Muscle layer of colon (tissue), 2 donors: Measurements from ENCODE around the gene KRT5.

ENCODE experiments used
- H3K27ac ChIP-seq: one replicate; pipeline ENCODE4 v1.7.0; 2013; ENCODE audit warnings: low read depth, mild to moderate bottlenecking, low read length, moderate library complexity
- H3K27me3 ChIP-seq, 2 donors: one replicate each; pipeline ENCODE4 v1.7.0; 2013; ENCODE audit warnings: low read length in 2 of 2, mild to moderate bottlenecking in 2 of 2; ENCODE audit not compliant: insufficient read depth in 2 of 2, control insufficient read depth in 1 of 2
- H3K36me3 ChIP-seq: one replicate; pipeline ENCODE4 v1.7.0; 2013; ENCODE audit warnings: mild to moderate bottlenecking, low read length; ENCODE audit not compliant: insufficient read depth
- H3K4me1 ChIP-seq: one replicate; pipeline ENCODE4 v1.7.0; 2013; ENCODE audit warnings: mild to moderate bottlenecking, low read length; ENCODE audit not compliant: insufficient read depth
- H3K4me3 ChIP-seq, 2 donors: one replicate each; pipeline ENCODE4 v1.7.0; 2013; ENCODE audit warnings: low read length in 2 of 2, low read depth in 1 of 2, mild to moderate bottlenecking in 1 of 2, moderate library complexity in 1 of 2
- H3K9ac ChIP-seq: one replicate; pipeline ENCODE4 v1.7.0; 2013; ENCODE audit warnings: low read length
- H3K9me3 ChIP-seq: one replicate; pipeline ENCODE4 v1.7.0; 2013; ENCODE audit warnings: mild to moderate bottlenecking, low read length
- donor health status: abdominal sarcoma.
- donor health status: Adenocarcinoma of cecum.

Gene KRT5

DNA sequence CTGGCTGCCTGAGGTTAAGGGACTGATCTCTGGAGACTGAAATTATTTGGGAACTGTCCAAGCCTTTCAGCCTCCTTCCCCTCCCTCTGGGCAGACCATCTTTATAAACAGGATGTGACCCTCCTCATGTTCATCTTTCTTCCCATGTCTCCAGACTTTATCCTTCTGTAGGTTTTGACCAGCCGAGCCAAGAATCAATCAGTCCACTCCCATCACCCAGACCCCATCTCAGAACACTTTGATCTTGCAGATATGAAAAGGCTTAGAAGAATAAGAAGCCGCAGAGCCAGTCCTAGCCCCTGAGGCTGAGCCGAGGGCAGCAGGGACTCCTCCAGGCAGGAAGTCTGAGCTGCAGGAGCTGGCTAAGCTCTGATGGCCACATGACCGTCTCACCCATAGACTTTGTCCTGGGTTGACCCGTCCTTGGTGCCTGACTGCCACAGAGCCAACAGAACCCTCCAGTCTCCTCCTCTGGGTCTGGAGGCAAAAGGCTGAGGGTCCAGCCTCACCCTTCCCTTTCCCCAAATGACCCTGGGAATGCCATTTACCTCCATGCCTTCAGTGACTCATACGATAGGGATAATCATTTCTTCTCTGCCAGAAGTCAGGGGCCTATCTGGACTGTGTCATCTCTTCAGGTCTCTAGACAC lies 31.1 kb upstream of the KRT5 start:
- Histone ChIP-seq H3K4me1 (no peaks in the 10 kb centered on the region), H3K27me3 (no peaks in the 10 kb centered on the region), H3K4me3 (no peak overlapping the region), H3K9ac (no peak overlapping the region), H3K36me3 (no peaks in the 10 kb centered on the region), H3K9me3 (no peaks in the 10 kb centered on the region), H3K27ac (no peak overlapping the region)

DNA sequence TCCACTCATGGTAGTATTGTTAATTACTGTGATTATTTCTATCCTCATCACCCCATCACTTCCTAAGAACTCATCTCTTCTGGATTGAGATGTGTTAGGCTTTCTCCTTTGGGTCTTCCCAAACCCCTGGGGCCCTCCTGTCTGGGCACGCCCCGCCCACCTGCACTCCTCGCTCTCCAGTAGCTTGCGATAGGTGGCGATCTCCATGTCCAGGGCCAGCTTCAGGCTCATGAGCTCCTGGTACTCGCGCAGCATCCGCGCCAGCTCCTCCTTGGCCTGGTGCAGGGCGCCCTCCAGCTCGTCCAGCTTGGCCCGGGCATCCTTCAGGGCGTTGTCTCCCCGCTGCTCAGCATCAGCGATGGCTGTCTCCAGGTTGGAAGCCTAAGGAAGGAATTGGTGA lies 25.9 kb upstream of the KRT5 start:
- H3K9ac ChIP-seq, result no peak overlapping the region
- H3K9me3 ChIP-seq, result no peaks in the 10 kb centered on the region
- H3K36me3 ChIP-seq, result no peaks in the 10 kb centered on the region
- H3K27ac ChIP-seq, result no peak overlapping the region
- no peaks in the 10 kb centered on the region for H3K27me3 ChIP-seq
- no peak overlapping the region for H3K4me3 ChIP-seq
- no peaks in the 10 kb centered on the region for H3K4me1 ChIP-seq

DNA sequence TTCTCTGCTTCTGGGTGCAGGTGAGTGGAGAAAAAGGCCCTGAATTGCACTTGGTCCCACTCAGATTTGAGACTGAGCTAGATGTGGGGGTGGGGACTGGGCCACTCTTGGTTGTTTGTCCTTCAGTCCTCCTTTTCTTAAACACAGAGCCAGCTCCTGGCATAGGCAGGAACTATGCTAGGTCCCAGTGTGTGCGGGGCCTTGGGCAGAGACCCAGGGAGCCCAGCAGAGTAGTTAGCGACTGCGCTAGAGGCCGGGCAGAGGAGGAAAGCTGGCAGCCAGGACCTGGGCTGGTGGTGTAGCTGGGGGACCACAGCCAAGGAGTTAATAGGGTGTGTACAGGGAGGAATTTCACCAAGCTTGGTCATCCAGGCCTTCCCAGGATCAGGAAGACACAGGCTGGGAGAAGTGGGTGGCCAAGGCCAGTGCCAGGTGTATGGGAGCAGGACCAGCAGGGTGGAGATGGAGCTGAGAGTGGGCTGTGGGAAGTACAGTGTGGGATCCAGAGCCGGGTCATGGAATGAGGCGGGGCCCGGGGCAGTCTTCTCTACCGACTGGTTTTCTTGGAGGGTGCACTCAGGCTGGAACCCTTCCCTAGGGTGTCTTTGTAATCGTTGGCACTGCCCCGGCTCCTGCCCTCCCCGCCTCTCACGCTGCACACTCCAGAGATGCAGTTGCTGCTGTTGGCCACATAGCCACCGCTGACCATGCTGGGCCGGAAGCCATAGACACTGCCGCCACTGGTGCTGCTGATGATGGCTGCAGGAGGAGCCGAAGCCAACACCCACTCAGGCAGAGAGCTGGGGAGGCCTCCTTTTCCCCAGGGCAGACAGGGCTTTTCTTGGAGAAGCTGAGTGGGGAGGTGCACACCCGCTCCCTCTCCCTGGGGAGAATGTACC lies 24.0 kb upstream of the KRT5 start:
- Histone ChIP-seq H3K36me3 (no peaks in the 10 kb centered on the region), H3K4me1 (peaks cover 4% of the 10 kb centered on the region), H3K9ac (no peak overlapping the region), H3K27ac (no peak overlapping the region), H3K4me3 (no peak overlapping the region), H3K27me3 (no peaks in the 10 kb centered on the region), H3K9me3 (no peaks in the 10 kb centered on the region)

- no peaks in the 10 kb centered on the region for H3K36me3 ChIP-seq
- H3K27me3 ChIP-seq, result no peaks in the 10 kb centered on the region
- H3K9me3 ChIP-seq, result no peaks in the 10 kb centered on the region
- no peak overlapping the region for H3K9ac ChIP-seq
- H3K27ac ChIP-seq, result no peak overlapping the region
- H3K4me3 ChIP-seq, result no peak overlapping the region
- H3K4me1 ChIP-seq, result peaks cover 13% of the 10 kb centered on the region
Observed at GRCh38 chr12:52542785-52543318, 22.7 kb upstream of the KRT5 start.

- Histone ChIP-seq H3K9ac (no peak overlapping the region), H3K27ac (no peak overlapping the region), H3K27me3 (no peaks in the 10 kb centered on the region), H3K4me1 (peaks cover 13% of the 10 kb centered on the region), H3K36me3 (no peaks in the 10 kb centered on the region), H3K4me3 (no peak overlapping the region), H3K9me3 (no peaks in the 10 kb centered on the region)
Observed at GRCh38 chr12:52542157-52542556, 22.0 kb upstream of the KRT5 start.

GRCh38 chr12:52541709-52542108 lies 21.5 kb upstream of the KRT5 start:
- Histone ChIP-seq H3K9me3 (no peaks in the 10 kb centered on the region), H3K27me3 (no peaks in the 10 kb centered on the region), H3K9ac (no peak overlapping the region), H3K4me1 (peaks cover 13% of the 10 kb centered on the region), H3K4me3 (no peak overlapping the region), H3K36me3 (no peaks in the 10 kb centered on the region), H3K27ac (no peak overlapping the region)

DNA sequence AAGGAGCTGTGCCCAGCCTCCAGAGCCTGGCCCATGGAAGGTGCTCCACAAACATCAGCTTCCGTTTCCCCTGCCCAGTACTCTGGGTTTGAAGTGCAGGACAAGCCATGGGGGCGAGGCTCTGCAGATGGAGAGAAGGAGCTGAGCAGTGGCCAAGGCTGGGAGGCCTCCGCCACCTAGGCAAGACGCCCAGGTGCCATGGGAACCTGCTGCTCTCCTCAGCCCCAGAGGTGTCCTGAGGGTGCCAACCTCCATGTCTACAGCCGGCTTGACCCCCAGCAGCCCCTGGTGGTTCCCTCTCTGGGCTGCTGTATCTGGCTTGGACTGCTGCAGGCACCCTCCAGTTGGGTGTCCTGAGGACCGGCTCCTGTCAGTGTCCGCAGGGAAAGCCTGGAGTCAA lies 20.3 kb upstream of the KRT5 start:
- no peaks in the 10 kb centered on the region for H3K9me3 ChIP-seq
- H3K27me3 ChIP-seq, result no peaks in the 10 kb centered on the region
- H3K9ac ChIP-seq, result no peak overlapping the region
- H3K4me1 ChIP-seq, result peaks cover 13% of the 10 kb centered on the region
- no peak overlapping the region for H3K27ac ChIP-seq
- H3K36me3 ChIP-seq, result no peaks in the 10 kb centered on the region
- no peak overlapping the region for H3K4me3 ChIP-seq

- H3K9me3 ChIP-seq, result no peaks in the 10 kb centered on the region
- H3K27ac ChIP-seq, result no peak overlapping the region
- H3K27me3 ChIP-seq, result no peaks in the 10 kb centered on the region
- H3K36me3 ChIP-seq, result no peaks in the 10 kb centered on the region
- H3K9ac ChIP-seq, result no peak overlapping the region
- peaks cover 13% of the 10 kb centered on the region for H3K4me1 ChIP-seq
- no peak overlapping the region for H3K4me3 ChIP-seq
Observed at GRCh38 chr12:52539821-52540173, 19.6 kb upstream of the KRT5 start.

GRCh38 chr12:52539083-52539820 lies 19.1 kb upstream of the KRT5 start:
- Histone ChIP-seq H3K4me3 (no peak overlapping the region), H3K9ac (no peak overlapping the region), H3K27me3 (no peaks in the 10 kb centered on the region), H3K4me1 (peaks cover 13% of the 10 kb centered on the region), H3K9me3 (no peaks in the 10 kb centered on the region), H3K27ac (no peak overlapping the region), H3K36me3 (no peaks in the 10 kb centered on the region)

- Histone ChIP-seq H3K27me3 (no peaks in the 10 kb centered on the region), H3K9me3 (no peaks in the 10 kb centered on the region), H3K9ac (no peak overlapping the region), H3K27ac (no peak overlapping the region), H3K4me3 (no peak overlapping the region), H3K4me1 (peaks cover 21% of the 10 kb centered on the region), H3K36me3 (no peaks in the 10 kb centered on the region)
Observed at GRCh38 chr12:52537101-52537500, 16.9 kb upstream of the KRT5 start.

GRCh38 chr12:52535574-52535973 lies 15.4 kb upstream of the KRT5 start:
- Histone ChIP-seq H3K27me3 (no peaks in the 10 kb centered on the region), H3K9ac (no peak overlapping the region), H3K27ac (no peak overlapping the region), H3K9me3 (no peaks in the 10 kb centered on the region), H3K4me3 (no peak overlapping the region), H3K36me3 (no peaks in the 10 kb centered on the region), H3K4me1 (peaks cover 21% of the 10 kb centered on the region)
